ENCODE data around the gene MSTO1. TPM values are rescaled to one million over a fixed set of nuclear protein-coding genes. Genes with fewer than 3 reads are reported as not detected.
A peak's percentile ranks its signal among the peaks of the same experiment; 100 is the strongest.

MSTO1 gene
- total RNA-seq, 4 donors from 2014 or later: 16.8 to 50.9 (median 18.4) TPM

- TF ChIP-seq, protein P1, sequence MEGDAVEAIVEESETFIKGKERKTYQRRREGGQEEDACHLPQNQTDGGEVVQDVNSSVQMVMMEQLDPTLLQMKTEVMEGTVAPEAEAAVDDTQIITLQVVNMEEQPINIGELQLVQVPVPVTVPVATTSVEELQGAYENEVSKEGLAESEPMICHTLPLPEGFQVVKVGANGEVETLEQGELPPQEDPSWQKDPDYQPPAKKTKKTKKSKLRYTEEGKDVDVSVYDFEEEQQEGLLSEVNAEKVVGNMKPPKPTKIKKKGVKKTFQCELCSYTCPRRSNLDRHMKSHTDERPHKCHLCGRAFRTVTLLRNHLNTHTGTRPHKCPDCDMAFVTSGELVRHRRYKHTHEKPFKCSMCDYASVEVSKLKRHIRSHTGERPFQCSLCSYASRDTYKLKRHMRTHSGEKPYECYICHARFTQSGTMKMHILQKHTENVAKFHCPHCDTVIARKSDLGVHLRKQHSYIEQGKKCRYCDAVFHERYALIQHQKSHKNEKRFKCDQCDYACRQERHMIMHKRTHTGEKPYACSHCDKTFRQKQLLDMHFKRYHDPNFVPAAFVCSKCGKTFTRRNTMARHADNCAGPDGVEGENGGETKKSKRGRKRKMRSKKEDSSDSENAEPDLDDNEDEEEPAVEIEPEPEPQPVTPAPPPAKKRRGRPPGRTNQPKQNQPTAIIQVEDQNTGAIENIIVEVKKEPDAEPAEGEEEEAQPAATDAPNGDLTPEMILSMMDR (IDR thresholded peaks at IDR 0.05): no peak
- DNase-seq (ENCODE audit: low spot score): no peak
- peak; percentile 29 for ATAC-seq (ENCODE audit: low FRiP score)
Observed at GRCh38 chr1:155645648-155646047, 35.6 kb downstream of the MSTO1 start.

DNA sequence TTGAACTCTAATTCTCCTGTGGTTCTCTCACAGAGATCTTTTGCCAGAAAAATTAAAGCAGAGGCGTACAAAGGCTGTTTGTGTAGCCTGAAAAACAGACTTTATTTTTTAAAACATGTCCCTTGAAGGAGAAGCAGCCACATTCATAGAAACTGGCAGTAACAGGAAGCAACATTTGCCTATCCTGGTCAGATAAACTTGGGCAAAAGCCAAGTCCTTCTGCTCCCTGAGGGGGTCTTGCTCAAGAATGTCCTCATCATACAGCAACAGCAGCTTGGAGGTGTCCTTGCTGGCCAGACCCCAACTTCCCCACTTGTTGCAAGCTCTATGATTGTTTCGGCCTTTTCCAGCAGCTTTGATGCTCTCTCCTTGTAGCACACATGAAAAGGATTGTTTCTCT, 36.3 kb downstream of the MSTO1 start:
- DNase-seq (ENCODE audit: low spot score) (no peak), ATAC-seq (ENCODE audit: low FRiP score) (no peak)
- TF ChIP-seq, protein P1 (IDR thresholded peaks at IDR 0.05): no peak

DNA sequence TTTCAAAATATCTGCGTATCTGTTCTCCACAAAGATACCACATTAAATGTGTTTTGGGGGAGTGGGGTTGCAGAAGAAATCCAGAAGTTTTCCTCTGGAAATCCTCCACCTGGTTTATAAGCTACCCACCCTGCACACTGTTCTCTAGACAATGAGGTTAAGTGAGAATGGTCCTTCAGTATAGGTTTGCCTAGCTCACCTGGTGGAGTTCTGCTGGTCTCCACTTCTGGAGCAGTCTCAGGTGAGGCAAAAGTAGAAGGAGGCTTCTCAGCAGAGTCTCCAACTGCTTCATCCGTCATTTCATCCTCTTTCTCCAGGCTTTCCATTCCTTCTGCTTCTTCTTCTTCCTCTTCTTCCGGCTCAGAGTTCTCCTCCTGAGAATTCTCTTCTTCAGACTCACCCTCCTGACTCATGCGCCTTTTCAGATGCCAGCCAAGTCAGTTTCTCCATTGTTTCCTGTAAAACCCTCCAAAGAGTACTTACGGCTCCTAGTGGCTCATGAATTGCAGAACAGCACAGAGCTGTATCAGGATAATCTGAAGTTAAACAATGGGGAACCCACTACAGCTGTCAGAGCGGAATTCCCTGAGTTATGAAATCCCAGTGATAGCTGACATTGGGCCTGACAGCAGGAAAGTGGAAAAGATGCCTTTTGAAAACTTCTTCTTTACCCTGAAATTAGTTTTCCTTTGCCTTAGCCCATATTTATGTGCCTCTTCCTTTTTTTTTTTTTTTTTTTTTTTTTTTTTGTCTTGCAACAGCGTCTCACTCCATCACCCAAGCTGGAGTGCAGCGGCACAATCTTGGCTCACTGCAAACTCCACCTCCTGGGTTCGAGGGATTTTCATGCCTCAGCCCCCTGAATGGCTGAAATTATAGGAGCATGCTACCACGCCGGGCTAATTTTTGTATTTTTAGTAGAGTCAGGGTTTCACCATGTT, 38.5 kb downstream of the MSTO1 start:
- peak; percentile 97 for ATAC-seq (ENCODE audit: low FRiP score)
- no peak for DNase-seq (ENCODE audit: low spot score)

GRCh38 chr1:155649676-155650075, 39.7 kb downstream of the MSTO1 start:
- ATAC-seq (ENCODE audit: low FRiP score): no peak
- no peak for DNase-seq (ENCODE audit: low spot score)
- TF ChIP-seq, protein P1 (IDR thresholded peaks at IDR 0.05): no peak

More for the DNA sequence above, 38.5 kb downstream of the MSTO1 start:
- TF ChIP-seq, protein P1 (IDR thresholded peaks at IDR 0.05): no peak

DNA sequence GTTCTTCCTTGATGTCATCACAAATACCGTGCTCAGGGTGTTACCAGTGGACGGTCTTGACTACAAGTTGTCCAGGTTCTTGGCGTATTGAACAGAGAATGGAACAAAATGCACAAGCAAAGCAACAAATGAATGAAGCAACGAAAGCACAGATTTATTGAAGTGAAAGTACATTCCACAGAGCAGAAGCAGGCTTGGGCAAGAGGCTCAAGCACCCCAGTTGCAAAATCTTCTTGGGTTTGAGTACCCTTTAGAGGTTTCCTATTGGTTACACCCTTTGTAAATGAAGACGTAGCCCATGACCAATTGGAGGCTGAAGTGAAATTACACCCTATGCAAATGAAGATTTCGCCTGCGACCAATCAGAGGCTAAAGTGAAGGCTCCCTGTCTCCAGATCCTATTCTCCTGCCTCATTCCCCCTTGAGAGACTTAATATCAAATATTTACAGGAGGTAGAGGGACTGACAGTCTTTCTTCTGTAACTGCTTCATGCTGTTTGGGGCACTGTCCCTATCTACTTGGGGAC, 40.3 kb downstream of the MSTO1 start:
- ATAC-seq (ENCODE audit: low FRiP score) (no peak), DNase-seq (ENCODE audit: low spot score) (no peak)
- TF ChIP-seq, protein P1 (IDR thresholded peaks at IDR 0.05): no peak

DNA sequence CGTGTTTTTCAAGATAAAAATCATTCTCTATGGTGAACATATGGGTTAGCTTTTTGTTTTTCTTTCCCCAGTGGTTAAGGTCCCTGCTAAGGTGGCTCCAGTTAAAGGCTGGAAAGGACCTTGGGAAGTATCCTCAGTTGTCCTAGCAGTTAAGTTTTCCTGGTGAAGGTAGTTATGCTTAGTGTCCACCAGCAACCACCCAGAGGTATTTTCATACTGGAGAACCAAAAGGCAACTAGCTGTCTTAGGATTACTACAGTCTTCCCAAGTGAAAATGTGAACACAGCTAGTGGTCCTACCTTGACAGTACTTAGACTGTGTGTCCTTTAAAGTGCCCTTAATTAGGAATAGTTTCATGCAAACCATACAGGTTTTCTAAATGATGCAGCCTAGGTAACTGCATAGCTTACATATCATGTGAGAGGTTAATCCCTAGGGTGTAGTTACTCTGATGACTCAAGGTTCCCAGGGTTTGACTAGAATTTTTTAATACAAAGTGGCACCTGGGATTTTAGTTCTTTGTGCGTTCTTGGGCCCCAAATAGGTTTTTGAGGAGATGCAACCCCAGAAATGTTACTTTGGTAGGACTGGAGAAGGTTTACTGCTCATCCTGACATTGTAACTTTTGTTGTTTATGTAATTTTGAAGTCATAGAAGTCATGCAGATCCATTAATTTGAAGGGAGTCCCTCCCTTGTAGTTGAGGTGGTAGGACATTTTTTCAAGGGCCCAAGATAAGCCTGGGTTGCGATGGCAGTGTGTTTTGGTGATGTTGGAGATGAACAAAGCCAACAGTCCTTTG, 42.0 kb downstream of the MSTO1 start:
- DNase-seq (ENCODE audit: low spot score) (no peak), ATAC-seq (ENCODE audit: low FRiP score) (no peak)
- TF ChIP-seq, protein P1 (IDR thresholded peaks at IDR 0.05): no peak
